SIG-M5 treated with dmso at 0.1 percent for 504 hours (cell line): ENCODE results near the gene MCM9.
A peak's percentile ranks its signal among the peaks of the same experiment; 100 is the strongest.

Source experiments
- DNase-seq: peaks from one replicate; lab custom pipeline; 2025; ENCODE audit not compliant: unreplicated experiment; lab: John Stamatoyannopoulos, UW

MCM9 gene

GRCh38 chr6:118934461-118935330, at the start of gene MCM9:
Gene MCM9, minus strand, starts transcription at chr6:118935159. Its CDS starts 3,436 bp downstream, at chr6:118931723.
- DNase-seq, result peak; percentile 83

DNA sequence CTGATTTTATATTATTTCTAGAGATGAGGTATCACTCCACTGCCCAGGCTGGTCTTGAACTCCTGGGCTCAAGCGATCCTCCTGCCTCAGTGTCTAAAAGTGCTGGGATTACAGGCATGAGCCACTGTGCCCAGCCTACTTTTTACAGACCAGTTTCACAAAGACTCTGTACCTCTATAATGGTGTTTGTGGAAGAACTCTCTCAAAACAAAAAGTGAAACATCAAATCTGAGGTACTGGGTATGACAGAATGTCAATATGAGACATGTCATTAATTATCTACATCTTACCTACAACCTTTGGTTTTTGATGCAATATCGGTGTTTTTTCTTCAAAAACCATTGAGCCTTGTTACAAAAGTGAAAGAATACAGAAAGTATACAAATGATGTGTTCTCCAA, 49.4 kb upstream of the MCM9 start:
- DNase-seq, result no peak

DNA sequence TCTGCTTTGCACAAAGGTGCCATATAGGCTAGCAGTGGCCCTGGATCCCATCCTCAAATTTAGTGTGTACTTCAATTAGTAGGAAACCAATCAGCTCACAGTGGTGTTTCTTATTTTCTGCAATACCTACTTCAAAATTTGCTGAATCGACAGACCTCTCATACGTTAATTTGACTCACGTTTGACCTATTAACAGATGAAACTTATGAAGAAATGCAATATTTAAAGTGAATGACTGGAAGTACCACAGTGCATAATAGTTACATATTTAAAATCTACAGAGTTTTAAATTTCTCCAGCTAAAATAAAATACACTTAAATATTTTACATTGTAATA, 47.6 kb upstream of the MCM9 start:
- DNase-seq, result no peak

DNA sequence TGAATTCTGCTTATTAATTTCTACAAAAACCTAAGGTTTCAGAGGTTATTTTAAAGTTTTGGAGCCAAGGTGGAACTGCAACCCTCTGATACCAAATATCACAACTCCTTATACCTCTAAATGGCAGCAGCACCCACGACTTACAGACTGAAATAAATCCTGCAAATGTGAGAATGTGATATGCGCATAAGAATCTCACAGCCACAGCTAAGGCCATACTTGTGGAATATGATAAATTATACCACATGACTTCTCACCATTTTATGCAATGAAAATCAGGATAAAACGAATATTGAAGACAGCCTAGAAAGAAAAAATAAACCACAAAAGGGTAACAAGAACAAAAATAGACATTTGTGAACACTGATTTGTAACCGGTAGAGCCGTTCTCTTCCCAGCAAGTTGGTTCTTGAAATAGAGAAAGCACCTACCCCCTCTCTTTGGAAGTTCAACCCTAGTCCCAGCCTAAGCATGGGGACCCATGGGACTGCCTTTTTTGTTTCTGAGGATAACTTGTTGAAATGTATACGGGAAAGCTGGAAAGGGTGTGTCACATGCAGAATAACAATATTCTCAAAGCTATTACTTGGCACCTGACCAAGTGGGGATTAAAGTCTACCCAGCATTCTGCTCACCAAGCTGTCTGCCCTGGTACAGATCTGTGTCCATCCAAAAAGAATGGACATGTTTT, 47.1 kb upstream of the MCM9 start:
- DNase-seq, result no peak

DNA sequence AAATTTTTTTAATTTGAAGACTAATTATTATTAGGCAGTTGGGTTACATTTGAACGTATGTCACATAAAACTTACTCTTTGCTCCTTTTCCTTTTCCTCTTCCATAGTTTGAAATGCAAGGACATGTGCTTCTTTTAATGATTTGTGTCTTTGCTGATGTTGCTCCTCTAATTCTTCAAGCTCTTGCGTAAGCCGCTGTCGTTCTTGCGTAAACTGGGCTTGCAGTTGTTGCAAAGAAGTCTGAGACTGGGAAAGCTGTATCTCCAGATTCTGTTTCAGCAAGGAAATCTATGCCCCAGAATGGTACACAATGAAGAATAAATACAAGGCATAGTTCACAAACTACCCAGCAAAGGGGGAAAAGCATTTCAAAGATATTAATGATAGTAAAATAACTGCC, 45.1 kb upstream of the MCM9 start:
- peak; percentile 55 for DNase-seq

DNA sequence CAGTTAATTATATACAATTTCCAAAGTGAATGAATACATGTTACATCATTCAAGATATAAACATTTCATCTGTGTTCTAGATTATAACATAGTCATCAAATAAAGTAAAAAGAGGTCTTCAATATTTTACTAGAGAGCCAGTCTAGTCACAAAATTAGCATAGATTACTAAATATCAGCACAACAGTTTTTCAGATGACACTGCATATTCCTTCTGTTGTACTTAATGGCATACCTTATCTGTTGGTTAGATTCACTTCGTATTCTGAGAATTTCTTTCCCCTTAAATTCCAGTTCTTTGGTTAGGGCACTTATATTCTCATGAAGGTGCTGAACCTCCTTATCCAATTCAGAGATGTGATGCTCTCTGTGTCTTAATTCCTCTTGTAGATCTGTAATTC, 39.8 kb upstream of the MCM9 start:
- no peak for DNase-seq

- no peak for DNase-seq
Observed at GRCh38 chr6:118971682-118972081, 36.7 kb upstream of the MCM9 start.

GRCh38 chr6:118970866-118971265, 35.9 kb upstream of the MCM9 start:
- no peak for DNase-seq

- DNase-seq, result peak; percentile 1
Observed at GRCh38 chr6:118968416-118968815, 33.5 kb upstream of the MCM9 start.

- DNase-seq, result no peak
Observed at GRCh38 chr6:118967239-118967638, 32.3 kb upstream of the MCM9 start.

- no peak for DNase-seq
Observed at GRCh38 chr6:118965843-118966370, 30.9 kb upstream of the MCM9 start.

- no peak for DNase-seq
Observed at GRCh38 chr6:118965371-118965770, 30.4 kb upstream of the MCM9 start.

DNA sequence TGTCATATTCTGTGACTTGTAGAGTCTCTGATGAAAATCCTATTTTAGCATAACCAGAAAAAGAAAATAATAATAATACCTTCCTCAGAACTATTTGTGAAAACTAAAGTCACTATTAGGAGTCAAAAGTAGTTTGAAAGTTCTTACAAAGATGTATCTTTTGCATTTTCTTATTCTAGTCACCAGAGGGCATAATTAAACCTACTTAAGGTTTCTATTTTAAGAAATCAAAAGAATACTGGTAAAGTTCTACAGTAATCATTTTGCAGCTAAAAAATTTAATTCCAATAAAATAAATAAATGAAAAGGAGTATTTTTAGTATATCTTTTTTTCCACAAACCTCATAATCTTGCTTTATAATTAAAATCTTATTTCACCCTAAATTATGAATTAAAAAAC, 28.0 kb upstream of the MCM9 start:
- DNase-seq, result peak; percentile 14

DNA sequence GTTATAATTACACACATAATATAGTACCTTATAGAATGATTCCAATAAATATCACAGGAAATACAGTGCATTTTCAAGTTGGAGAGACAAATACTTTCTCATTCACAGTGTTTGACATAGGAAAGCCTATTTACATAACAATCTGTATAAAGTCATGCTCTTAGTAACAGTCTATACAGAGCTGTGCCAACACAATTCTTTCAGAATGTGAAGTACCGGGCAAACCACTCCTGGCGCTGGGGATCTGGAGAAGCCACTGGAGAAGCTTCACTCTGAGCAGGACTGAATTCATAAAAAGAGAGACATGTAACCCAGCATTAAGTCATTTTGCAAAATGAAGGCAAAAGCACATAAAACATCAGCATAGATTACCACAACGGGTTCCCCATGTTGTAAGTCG, 24.9 kb upstream of the MCM9 start:
- DNase-seq, result no peak

DNA sequence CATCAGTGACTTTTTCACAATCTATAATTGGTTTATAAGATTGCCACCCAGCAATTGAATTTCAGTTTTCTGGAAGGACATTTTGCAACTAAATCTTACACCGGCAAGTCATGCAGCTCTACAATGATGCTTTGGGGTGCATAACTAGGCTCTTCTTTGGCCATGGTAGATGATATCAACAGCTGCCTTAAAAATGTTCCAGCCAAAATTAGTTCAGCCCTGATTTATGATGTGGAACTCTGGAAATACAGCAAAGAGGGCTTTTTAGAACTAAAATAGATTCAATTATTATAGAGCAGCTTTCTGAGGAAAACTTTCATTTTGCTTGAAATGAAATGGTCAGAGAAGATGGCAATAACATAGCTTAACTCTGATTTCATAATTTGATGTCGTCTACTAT, 18.4 kb upstream of the MCM9 start:
- no peak for DNase-seq

DNA sequence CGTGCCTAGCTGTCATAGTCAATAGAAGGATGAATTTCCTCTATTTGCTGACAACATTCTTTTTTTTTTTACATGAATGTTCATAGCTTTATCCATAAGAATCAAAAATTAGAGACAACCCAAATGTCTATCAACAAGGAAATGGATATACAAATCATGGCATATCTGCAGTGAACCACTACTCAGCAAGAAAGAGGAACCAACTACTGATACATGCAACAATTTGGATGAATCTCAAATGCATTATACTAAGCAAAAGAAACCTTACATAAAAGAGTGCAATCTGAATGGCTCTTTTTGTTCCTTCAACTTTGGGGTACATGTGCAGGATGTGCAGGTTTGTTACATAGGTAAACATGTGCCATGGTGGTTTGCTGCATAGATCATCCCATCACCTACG, 17.7 kb upstream of the MCM9 start:
- peak; percentile 19 for DNase-seq

GRCh38 chr6:118945217-118945616, 10.3 kb upstream of the MCM9 start:
- no peak for DNase-seq

- DNase-seq, result no peak
Observed at GRCh38 chr6:118940770-118941169, 5.8 kb upstream of the MCM9 start.

DNA sequence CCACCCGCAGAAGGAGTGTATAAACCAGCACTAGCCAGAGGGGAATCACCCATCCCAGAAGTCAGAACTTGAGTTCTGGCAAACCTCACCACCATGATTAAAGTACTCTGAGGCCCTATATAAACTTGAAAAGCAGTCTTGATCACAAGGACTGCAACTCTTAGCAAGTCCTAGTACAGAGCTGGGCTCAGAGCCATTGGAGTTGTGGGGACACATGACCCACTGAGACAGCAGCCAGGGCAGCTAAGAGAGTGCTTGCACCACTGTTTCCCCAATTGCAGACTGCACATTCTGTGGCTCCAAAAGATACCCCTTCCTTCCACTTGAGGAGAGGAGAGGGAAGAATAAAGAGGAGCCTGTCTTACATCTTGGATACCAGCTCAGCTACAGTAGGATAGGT, 4.7 kb upstream of the MCM9 start:
- no peak for DNase-seq

DNA sequence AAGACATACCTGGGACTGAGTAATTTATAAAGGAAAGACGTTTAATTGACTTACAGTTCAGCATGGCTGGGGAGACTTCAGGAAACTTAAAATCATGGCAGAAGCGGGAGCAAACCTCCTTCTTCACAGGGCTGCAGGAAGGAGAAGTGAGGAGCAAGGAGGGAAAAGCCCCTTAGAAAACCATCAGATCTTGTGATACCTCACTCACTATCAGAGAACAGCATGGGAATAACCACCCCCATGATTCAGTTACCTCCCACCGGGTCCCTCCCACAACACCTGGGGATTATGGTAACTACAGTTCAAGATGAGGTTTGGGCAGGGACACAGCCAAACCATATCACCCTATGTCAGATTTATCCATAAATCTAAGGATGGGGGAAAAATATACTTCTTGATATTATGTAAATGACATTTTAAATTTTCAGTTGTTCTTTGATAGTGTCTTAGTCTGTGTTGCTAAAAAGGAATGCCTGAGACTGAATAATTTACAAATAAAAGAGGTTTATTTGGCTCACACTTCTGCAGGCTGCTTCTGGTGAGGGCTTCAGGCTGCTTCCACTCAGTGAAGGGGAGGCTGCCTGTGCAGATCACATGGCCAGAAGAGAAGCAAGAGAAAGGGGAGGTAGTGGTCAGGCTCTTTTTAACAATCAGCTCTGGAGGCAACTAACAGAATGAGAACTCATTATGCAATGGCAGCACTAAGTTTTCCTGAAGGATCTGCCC, 1.2 kb upstream of the MCM9 start:
- DNase-seq, result no peak

DNA sequence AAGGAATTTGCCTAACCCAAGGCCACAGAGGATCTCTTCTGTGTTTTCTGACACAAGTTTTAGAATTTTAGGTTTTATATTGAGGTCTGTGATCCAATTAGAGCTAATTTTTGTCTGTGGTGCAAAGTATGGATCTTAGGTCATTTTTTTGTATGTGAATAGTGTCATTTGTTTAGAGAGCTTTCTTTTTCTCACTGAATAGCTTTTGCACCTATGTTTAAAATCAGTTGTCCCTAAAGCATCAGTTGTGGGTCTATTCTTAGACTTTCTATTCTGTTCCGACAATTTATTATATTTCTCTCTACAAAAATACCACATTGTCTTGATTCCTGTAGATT, 341 bp upstream of the MCM9 start:
- DNase-seq, result no peak
